OCI-M2 (cell line): ENCODE results near the gene KBTBD7.

Source experiments
- DNase-seq: peaks from one replicate; lab custom pipeline; 2025; ENCODE audit not compliant: unreplicated experiment; lab: John Stamatoyannopoulos, UW

KBTBD7 gene, protein sequence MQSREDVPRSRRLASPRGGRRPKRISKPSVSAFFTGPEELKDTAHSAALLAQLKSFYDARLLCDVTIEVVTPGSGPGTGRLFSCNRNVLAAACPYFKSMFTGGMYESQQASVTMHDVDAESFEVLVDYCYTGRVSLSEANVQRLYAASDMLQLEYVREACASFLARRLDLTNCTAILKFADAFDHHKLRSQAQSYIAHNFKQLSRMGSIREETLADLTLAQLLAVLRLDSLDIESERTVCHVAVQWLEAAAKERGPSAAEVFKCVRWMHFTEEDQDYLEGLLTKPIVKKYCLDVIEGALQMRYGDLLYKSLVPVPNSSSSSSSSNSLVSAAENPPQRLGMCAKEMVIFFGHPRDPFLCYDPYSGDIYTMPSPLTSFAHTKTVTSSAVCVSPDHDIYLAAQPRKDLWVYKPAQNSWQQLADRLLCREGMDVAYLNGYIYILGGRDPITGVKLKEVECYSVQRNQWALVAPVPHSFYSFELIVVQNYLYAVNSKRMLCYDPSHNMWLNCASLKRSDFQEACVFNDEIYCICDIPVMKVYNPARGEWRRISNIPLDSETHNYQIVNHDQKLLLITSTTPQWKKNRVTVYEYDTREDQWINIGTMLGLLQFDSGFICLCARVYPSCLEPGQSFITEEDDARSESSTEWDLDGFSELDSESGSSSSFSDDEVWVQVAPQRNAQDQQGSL

GRCh38 chr13:41193919-41194824, at the start of gene KBTBD7:
KBTBD7 (minus strand) TSS chr13:41194569; CDS start chr13:41194257, 312 bp downstream.
- peak; percentile 54 for DNase-seq

- DNase-seq: no peak
Observed at GRCh38 chr13:41241626-41242025, 47.3 kb upstream of the KBTBD7 start.

DNA sequence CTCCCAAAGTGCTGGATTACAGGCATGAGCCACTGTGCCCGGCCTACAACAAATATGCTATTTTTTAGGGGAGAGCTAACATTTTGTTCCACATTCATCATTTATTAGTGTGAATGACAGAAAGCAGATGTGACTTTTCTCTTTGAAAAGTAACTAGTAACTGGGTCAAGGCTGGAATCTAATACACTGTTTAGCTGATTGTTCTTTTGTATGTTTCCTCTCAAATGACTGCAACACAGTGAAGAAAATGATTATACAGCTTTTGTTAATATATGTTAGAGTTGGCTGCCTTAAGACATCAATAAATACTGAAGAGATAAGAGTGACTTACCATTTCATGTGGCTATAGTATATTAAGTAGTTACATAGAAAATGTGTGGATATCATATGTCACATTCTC, 42.0 kb upstream of the KBTBD7 start:
- DNase-seq: no peak

DNA sequence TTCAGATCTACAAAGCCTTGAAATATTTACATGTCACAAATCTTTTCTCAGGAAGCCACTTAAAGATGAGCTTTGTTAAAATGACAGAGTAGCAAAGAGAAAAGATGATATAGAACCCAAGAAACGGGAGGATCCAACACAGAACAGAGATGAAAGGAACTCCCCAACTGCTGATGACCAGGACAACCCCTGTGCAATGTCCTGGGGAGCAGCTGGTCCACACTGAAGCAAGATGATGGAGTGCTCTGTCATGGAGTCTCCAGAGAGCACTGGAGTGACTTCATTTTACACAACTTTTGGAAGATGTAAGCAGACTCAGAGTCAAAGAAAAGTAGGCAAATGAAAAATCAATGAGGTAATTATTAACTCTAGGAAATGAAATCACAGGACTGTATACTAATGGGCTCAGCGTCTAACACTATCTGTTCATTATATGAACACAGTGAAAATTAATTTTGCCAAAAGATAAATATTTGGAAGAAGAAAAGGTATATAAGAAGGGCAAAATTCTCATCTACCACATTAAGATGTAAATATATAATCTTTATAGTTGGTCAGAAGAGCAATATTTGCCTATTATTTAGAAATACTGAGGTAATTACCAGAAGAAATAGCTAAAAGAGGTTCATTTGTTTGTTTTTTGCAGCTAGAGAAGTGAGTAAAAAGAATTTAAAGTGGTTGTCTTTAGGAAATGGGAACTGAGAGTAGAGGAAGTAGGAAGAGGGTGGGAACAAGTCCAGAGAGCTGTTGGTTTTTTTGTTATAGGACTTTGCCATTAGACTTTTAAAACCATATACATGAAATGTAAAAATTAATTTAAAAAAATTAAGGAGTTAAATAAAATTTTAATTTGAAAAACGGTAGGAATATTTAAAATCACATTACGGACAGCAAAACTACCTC, 38.5 kb upstream of the KBTBD7 start:
- no peak for DNase-seq

DNA sequence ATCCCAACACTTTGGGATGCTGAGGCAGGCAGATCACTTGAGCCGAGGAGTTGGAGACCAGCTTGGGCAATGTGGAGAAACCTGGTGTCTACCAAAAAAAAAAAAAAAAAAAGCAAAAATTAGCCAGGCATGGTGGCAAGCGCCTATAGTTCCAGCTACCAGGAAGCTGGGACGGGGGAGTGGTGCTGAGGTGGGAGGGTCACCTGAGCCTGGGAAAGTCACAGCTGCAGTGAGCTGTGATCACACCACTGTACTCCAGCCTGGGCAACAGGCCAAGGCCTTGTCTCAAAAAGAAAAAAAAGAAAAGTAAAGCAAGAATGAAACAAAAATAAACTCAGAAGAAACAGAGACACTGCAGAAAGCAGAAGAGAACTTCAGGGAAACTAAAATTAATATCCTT, 37.4 kb upstream of the KBTBD7 start:
- DNase-seq: no peak

DNA sequence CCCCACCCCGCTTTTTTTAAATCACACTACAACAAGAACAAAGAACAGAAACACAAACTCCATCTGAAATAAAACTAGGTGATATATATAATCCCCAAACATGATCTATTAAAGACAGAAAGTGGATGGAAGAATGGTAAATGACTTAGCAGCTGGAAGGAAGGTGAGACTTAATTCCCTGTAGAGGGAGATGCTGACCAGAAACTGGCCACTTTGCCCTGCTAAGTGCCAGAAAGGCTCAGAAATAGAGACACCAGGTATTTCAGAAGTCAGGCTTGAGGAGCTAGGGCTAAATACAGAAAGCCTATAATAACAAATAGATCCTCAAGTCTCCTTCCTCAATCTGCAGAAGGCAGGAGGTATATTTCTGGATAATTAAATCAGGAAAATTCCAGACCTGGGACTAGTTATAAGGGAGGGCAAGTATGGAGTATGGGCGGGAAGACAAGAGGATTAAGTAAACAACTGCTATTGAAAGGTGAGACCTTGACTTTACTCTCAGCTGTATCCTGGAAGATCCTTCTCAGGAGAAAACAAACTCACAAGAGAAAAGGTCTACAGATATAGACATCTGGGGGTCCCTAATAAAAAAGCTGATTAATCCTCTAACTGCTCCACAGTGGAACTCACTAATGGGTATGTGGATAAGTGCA, 36.8 kb upstream of the KBTBD7 start:
- DNase-seq: no peak

DNA sequence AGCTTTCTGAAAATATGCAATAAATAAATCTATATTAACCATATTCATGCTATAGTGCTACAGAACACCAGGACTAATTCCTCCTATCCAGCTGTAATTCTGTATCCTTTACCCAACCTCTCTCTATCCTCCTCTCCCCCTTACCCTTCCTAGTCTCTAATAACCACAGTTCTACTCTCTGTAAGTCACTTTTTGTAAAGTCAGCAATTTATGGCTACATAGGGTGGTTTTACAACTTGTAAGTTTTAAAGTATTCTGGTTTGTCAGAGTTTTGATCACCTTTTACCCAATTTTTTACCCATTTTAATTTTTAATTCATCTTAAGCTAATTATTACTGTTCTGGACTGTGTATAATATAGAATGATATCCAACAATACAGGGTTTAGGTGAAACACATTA, 35.0 kb upstream of the KBTBD7 start:
- DNase-seq: no peak

GRCh38 chr13:41224113-41225110, 30.0 kb upstream of the KBTBD7 start:
- DNase-seq: no peak

- peak; percentile 19 for DNase-seq
Observed at GRCh38 chr13:41222259-41222852, 28.0 kb upstream of the KBTBD7 start.

- DNase-seq: no peak
Observed at GRCh38 chr13:41220401-41220800, 26.0 kb upstream of the KBTBD7 start.

DNA sequence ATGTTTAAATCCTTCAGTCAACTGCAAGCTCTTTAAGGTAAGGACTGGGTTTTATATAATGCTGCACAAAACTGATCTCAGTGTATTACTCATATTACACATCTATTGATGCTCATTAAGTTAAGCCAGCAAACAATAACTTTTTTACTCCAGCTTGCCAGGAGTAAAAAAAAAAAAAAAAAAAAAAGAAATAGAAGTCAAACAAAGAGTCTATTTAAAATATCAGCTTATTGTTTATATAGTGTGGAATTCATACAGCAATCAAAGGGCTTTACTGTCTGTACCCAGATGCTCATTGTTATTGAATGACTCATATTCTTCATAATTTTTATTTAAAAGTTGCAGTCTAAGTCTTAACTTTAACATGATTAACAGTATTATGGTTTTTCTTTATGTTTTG, 21.8 kb upstream of the KBTBD7 start:
- no peak for DNase-seq

GRCh38 chr13:41213919-41214318, 19.6 kb upstream of the KBTBD7 start:
- DNase-seq: no peak

DNA sequence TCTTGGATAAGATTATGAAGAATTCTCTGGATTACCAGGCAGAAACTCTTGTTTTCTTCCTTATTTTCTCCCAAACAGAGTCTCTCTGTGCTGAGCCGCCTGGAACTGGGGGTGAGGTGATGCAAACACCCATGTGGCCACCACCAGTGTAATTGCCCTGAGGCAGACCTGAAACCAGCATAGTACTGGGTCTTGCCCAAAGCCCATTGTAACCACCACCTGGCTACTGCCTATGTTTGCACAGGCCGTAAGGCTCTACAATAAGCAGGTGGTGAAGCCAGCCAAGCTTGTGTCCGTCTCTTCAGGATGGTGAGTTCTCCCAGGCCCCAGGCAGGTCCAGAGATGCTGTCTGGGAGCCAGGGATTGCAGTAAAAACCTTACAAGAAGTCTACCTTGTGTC, 18.9 kb upstream of the KBTBD7 start:
- no peak for DNase-seq

- no peak for DNase-seq
Observed at GRCh38 chr13:41212881-41213280, 18.5 kb upstream of the KBTBD7 start.

GRCh38 chr13:41211062-41211461, 16.7 kb upstream of the KBTBD7 start:
- no peak for DNase-seq

- DNase-seq: no peak
Observed at GRCh38 chr13:41206467-41206866, 12.1 kb upstream of the KBTBD7 start.

- no peak for DNase-seq
Observed at GRCh38 chr13:41203810-41204209, 9.4 kb upstream of the KBTBD7 start.

DNA sequence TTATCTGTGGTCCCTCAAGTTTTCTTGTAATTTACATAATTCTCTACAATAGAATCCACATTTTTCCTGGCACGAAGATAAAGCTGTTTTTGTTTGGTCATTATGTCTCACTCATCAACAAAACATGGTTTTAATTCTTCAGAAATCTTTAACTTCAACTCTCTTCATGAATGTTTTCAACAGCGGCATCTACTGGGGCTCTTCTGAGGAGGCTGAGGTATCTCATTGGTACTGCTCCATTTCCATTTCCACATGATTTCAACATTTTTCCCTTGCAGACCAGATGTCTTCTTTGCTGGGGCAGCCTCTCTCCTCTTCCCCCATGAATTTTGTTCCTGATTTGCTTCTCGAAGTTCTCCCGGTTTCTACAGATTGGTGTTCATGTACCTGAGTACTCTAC, 5.8 kb upstream of the KBTBD7 start:
- DNase-seq: no peak
